Non-pigmented ciliary epithelial cell (primary cell): ENCODE data around the gene FAM107B.
A peak's percentile ranks its signal among the peaks of the same experiment; 100 is the strongest.
"Not testable (repeated sequence)": the region's sequence is repeated elsewhere in the genome, so short reads cannot be mapped to it uniquely, and the experiment has no call there.

Experiments used
- DNase-seq: peaks from one replicate; pipeline ENCODE4 v3.0.0-alpha.2; 2010; ENCODE audit warnings: low read depth

The FAM107B gene

DNA sequence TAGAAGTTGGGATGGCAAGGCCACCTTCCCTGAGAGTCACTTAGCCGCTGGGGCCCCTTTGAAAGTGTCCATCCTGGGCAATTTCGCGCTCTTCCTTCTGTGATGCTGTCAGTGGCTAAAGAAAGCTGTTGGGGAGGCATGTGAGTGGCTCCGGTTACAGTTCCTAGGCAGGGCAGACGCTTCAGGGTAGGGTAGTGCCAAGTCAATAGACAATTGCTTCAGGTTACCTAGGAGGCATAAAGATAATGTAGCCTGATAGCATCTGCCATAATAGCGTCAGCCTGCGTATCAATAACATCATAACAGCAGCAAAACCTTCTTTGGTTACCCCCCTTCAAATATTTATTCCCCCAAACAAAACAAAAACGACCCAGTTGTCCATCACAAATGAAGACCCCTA is at the start of gene FAM107B:
Gene FAM107B, minus strand, starts transcription at position 101 of the 400 bp plus-strand sequence. CDS start 234 bp downstream, outside the sequence.
- no peak for DNase-seq

DNA sequence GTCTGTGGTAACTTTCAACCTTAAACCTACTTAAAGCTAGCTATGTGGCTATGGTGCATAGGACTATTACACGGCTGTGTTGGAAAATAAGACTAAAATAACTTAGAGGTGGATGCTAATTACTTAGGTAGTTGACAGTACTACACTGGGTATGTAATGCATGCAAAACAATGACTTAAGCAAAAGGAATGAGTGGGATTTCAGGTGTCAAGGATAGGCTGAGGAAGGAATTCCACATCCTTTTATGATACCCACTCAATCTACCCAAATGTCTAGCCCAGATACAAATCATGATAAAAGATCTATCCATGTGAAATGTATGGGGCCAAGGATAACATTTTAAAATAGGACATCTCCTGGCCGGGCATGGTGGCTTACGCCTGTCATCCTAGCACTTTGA is 49.3 kb upstream of the FAM107B start:
- no peak for DNase-seq

DNA sequence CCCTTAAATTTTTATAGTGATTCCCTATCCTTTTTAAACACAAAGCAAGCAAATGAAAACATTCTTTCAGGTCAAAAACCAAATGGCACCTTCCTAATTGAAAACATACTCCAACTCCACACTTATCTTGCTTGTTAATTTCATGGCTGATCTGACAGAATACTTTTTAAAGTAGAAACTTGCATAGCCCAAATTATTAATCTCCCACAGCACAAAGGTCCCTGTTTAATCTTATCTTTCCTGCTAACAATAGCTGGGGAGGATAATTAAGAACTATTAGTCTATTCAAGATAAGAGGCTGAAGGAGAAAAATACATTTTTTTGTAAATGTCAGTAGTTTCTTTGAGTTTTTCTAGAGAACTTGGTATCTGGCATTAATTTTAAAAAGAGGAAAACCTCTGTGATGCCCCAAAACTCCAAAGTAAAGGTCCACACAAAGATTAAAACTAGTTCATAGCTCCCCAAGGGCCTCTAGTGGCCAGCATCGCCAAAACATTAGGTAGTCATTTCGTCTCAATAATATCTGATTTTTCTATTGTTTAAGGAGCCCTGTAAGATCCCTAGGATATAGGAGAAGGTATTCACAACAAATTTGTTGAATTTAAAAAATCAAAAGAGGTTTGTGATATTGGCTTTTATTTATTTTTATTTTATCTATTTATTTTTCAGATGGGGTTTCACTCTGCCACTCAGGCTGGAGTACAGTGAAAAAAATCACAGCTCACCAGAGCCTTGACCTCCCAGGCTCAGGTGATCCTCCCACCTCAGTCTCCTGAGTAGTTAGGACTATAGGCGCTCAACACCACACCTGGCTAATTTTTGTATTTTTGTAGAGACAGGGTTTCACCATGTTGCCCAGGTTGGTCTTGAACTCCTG is 48.4 kb upstream of the FAM107B start:
- peak; percentile 8 for DNase-seq

DNA sequence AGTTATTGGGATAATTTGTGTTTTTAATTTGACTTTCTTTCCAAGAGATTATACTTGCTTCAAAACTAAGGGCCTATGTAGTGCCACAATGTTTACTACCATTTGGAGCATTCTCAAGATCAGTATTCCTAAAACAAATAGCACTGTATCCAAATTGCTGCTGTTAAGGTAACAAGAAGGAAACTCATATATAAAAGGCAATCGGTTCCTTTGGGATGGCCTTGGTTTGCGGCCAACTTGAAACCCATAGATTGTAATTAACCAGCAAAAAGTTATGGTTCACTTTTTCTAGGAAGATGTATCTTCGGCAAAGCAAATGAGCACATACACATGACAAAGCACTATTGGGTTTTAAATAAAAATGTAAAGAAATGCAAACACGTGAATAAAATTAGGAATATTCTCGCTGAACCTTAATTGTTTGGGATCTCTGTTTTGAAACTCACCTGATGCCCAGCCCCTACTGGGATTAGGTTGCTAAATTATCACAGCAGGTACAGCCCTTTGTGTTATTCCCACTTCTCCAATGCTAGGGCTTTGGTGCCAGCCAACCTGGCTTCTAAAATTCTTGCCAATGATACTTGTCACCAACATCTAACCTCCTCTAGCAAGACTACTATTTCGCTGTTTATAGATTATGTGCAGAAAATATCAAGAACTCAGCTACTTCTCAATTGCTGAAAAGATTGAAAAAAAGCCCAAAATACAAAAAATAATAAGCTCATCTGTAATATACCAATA is 47.1 kb upstream of the FAM107B start:
- no peak for DNase-seq

GRCh38 chr10:14820775-14821154 is 46.1 kb upstream of the FAM107B start:
- no peak for DNase-seq

DNA sequence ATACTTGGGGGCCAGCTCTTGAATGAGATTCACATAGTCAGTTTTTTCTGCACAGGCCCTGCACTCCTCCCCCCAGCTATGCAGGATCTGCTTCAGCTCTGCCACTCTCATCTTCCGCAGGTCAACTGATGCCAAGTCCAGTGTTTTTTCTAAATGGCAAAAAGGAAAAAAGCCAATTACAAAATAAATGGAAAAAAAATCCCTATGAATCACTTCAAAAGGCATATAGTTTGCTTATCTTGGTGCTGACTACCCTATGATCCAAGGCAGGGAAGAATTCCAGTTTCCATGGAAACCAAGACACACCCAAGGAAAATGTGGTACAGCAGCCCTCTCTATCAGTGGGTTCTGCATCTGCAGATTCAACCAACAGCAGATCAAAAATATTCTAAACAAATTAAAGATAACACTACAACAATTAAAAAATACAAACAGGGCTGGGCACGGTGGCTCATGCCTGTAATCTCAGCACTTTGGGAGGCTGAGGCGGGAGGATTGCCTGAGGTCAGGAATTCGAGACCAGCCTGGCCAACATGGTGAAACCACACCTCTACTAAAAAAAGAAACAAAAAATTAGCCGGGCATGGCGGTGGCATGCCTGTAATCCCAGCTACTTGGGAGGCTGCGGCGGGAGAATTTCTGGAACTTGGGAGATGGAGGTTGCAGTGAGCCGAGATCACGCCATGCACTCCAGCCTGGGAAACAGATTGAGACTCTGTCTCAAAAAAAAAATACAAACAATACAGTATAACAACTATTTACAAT is 45.5 kb upstream of the FAM107B start:
- DNase-seq, result peak; percentile 76

DNA sequence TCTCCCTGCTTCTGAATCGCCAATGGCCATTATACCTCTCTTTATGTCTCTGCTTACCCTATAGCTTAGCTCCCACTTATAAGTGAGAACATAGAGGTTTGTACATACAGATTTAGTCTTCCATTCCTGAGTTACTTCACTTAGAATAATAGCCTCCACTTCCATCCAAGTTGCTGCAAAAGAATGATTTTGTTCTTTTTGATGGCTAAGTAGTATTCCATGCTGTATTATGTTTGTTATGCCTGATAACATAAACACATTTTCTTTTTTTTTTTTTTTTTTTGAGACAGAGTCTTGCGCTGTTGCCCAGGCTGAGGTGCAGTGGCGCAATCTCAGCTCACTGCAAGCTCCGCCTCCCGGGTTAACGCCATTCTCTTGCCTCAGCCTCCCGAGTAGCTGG is 42.0 kb upstream of the FAM107B start:
- not testable (repeated sequence) for DNase-seq

- DNase-seq, result no peak
These were observed 41.0 kb upstream of the FAM107B start for GRCh38 chr10:14815681-14816080.

DNA sequence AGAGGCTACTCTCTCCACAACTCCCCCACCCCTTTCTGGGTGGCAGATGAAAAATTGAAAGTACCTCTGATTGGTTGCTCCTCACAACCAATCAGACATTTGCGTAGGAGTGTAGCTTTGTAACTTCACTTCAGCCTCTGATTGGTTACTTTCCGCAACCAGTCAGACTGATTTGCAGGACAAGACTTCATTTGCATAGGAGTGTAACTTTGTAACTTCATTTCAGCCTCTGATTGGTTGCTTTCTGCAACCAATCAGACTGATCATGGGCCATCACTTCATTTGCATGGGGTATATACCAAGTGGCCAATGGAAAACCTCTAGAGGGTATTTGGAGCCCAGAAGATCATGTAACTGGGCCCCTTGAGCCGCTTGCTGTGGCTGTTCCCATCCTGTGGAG is 37.6 kb upstream of the FAM107B start:
- DNase-seq, result no peak

GRCh38 chr10:14810969-14811953 is 36.6 kb upstream of the FAM107B start:
- DNase-seq, result no peak

- no peak for DNase-seq
These were observed 31.6 kb upstream of the FAM107B start for GRCh38 chr10:14806318-14806717.

GRCh38 chr10:14803827-14804226 is 29.1 kb upstream of the FAM107B start:
- DNase-seq, result no peak

DNA sequence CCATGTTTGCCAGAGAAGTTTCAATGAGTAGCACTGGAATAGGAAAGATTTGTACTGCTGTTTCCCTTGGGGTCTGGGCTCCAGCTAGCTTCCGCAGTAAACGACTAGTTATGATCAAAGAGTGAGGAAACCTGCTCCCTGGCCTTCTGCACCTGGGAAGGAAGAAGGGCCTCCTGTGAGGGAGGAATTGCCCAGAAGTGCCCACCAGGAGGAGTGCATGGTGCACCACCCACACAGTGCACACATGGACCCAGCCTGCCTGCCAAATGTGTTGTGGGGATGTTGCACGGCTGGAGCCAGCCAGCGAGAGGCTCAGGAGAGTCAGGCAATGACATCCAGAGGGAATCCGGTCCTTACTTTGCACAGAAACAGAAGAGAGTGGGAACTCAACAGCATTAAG is 27.0 kb upstream of the FAM107B start:
- DNase-seq, result no peak

GRCh38 chr10:14800397-14800796 is 25.7 kb upstream of the FAM107B start:
- no peak for DNase-seq

- DNase-seq, result no peak
These were observed 23.9 kb upstream of the FAM107B start for GRCh38 chr10:14798636-14799035.

GRCh38 chr10:14787938-14788337 is 13.2 kb upstream of the FAM107B start:
- no peak for DNase-seq

GRCh38 chr10:14784459-14785055 is 9.9 kb upstream of the FAM107B start:
- no peak for DNase-seq

GRCh38 chr10:14782691-14783363 is 8.1 kb upstream of the FAM107B start:
- no peak for DNase-seq

- DNase-seq, result no peak
These were observed 7.1 kb upstream of the FAM107B start for GRCh38 chr10:14781763-14782162.

GRCh38 chr10:14779001-14779651 is 4.4 kb upstream of the FAM107B start:
- peak; percentile 17 for DNase-seq
